Panc1 (cell line): Measurements from ENCODE around the gene MS4A1. TPM values are rescaled to one million over a fixed set of nuclear protein-coding genes. Genes with fewer than 3 reads are reported as not detected.

Experiments used
- ATAC-seq: fragments of 200-7000 bp; cut with Tn5 transposase; 2 replicates; pipeline ENCODE4 v1.9.1; 2020; ENCODE audit warnings: mild to moderate bottlenecking, moderate library complexity
- BruUV-seq: library from RNA; stranded (reverse); fragments of 400-500 nt; replicated peaks from 2 replicates; lab custom pipeline; 2021; lab: Mats Ljungman, UMichigan
- CTCF ChIA-PET: fragments of 300-600 bp; sonication (Branson Sonifier 250); formaldehyde crosslinking; loops from one replicate; lab custom pipeline; 2022; ENCODE audit warnings: antibody characterized with exemption; lab: Charles Lee
- POLR2A ChIA-PET: fragments of 300-600 bp; sonication (Branson Sonifier 250); formaldehyde crosslinking; loops from one replicate; lab custom pipeline; 2022; ENCODE audit warnings: antibody characterized with exemption; lab: Charles Lee
- DNase-seq: peaks from one replicate; pipeline ENCODE4 v3.0.0-alpha.2; 2010; ENCODE audit warnings: low read depth, low spot score
- H3K27ac ChIP-seq: 2 replicates; pipeline ENCODE4 v1.5.1; 2011; ENCODE audit warnings: mild to moderate bottlenecking, low read length, inconsistent platforms
- H3K27me3 ChIP-seq: fragments of 200-500 bp; sonication (Bioruptor generic); 2 replicates; pipeline ENCODE4 v1.6.0; 2014; ENCODE audit warnings: low read length, inconsistent platforms; ENCODE audit not compliant: control insufficient read depth, insufficient read depth
- H3K36me3 ChIP-seq: fragments of 200-500 bp; sonication (Bioruptor generic); 2 replicates; pipeline ENCODE4 v1.5.1; 2014; ENCODE audit warnings: inconsistent platforms, mild to moderate bottlenecking, low read length, moderate library complexity; ENCODE audit not compliant: control insufficient read depth, insufficient read depth
- H3K4me1 ChIP-seq: 2 replicates; pipeline ENCODE4 v1.5.1; 2011; ENCODE audit warnings: inconsistent platforms, mild to moderate bottlenecking, low read length, moderate library complexity; ENCODE audit not compliant: control insufficient read depth, insufficient read depth
- H3K4me3 ChIP-seq, 2 experiments: 2 replicates each; pipeline ENCODE4 v1.5.1; 2011 to 2012; ENCODE audit warnings: low read depth in 2 of 2, low read length in 2 of 2, mild to moderate bottlenecking in 2 of 2, inconsistent platforms in 1 of 2, moderate library complexity in 1 of 2
- H3K9me3 ChIP-seq: fragments of 200-500 bp; sonication (Bioruptor generic); 2 replicates; pipeline ENCODE4 v1.5.1; 2014; ENCODE audit warnings: low read depth, mild to moderate bottlenecking, inconsistent platforms, low read length, moderate library complexity; ENCODE audit not compliant: control insufficient read depth, insufficient read depth
- CTCF ChIP-seq: fragments of 450-650 bp; IDR thresholded peaks from 2 replicates; pipeline ENCODE4 v1.5.1; 2017; ENCODE audit warnings: mild to moderate bottlenecking
- POLR2AphosphoS5 ChIP-seq: IDR thresholded peaks from 2 replicates; pipeline ENCODE4 v1.6.1; 2012; ENCODE audit warnings: mild to moderate bottlenecking, low read depth, low read length, moderate library complexity
- REST ChIP-seq, 2 experiments: IDR thresholded peaks; 2 replicates each; pipeline ENCODE4 v1.6.1; 2011 to 2012; ENCODE audit warnings: low read depth in 2 of 2, control low read depth in 1 of 2, low read length in 1 of 2, mild to moderate bottlenecking in 1 of 2, moderate library complexity in 1 of 2; ENCODE audit not compliant: insufficient read depth in 1 of 2
- SIN3A ChIP-seq: IDR thresholded peaks from 2 replicates; pipeline ENCODE4 v1.6.1; 2012; ENCODE audit warnings: low read depth, mild to moderate bottlenecking, low read length, moderate library complexity, borderline replicate concordance; ENCODE audit not compliant: insufficient read depth
- TCF7L2 ChIP-seq: IDR thresholded peaks from 2 replicates; pipeline ENCODE4 v1.6.1; 2011; ENCODE audit warnings: mild to moderate bottlenecking, low read depth, low read length, inconsistent platforms
- in situ Hi-C: cut with HindIII; loops from 2 replicates; pipeline ENCODE4 v1.10.0; 2016; ENCODE audit warnings: low sequenced_read_pairs, low pct_unique_long_range_greater_than_20kb
- intact Hi-C: fragments of 100-400 bp; cut with micrococcal nuclease; formaldehyde crosslinking; loops from one replicate; pipeline ENCODE4 v1.10.0; 2022; ENCODE audit not compliant: unreplicated experiment
- total RNA-seq: library from RNA; stranded (reverse); gene quantifications from one replicate; pipeline ENCODE4 v1.2.1, GENCODE V29; 2021; ENCODE audit not compliant: unreplicated experiment

The MS4A1 gene
- total RNA-seq, 1 experiment from 2014 or later, result 0.59 TPM

- Histone ChIP-seq H3K27ac (no peak overlapping the region), H3K4me3 (no peak overlapping the region), H3K9me3 (no peaks in the 10 kb centered on the region), H3K36me3 (no peaks in the 10 kb centered on the region), H3K27me3 (no peaks in the 10 kb centered on the region), H3K4me1 (no peaks in the 10 kb centered on the region)
- no TSS peak for BruUV-seq
- ATAC-seq (no peak), DNase-seq (no peak)
- in situ Hi-C loops (no loop called here), intact Hi-C loops (no loop called here)
- TF ChIP-seq REST (IDR thresholded peaks at IDR 0.05; ENCODE audit: insufficient read depth in 1 of 2, low read depth in 2 of 2, low read length in 1 of 2) (no peak), SIN3A (no peak), TCF7L2 (no peak), POLR2AphosphoS5 (no peak), CTCF (no peak)
- ChIA-PET POLR2A (no interaction called here), CTCF (no interaction called here)
Measured at GRCh38 chr11:60469723-60470122, 14.1 kb downstream of the MS4A1 start.

GRCh38 chr11:60477035-60477445 is 21.4 kb downstream of the MS4A1 start:
- in situ Hi-C loops, result no loop called here
- no peak for DNase-seq
- no peaks in the 10 kb centered on the region for H3K36me3 ChIP-seq
- no peak overlapping the region for H3K27ac ChIP-seq
- ChIA-PET CTCF (interaction anchor here (0.6 kb wide), 1 partner anchor 117 kb away, joined by 3 read pairs; no protein-coding TSS in a partner anchor), POLR2A (interaction anchor here (0.6 kb wide), 1 partner anchor 20 kb away, joined by 7 read pairs; no protein-coding TSS in a partner anchor)
- no TSS peak for BruUV-seq
- no peaks in the 10 kb centered on the region for H3K9me3 ChIP-seq
- no peak for ATAC-seq
- intact Hi-C loops, result no loop called here
- no peaks in the 10 kb centered on the region for H3K4me1 ChIP-seq
- H3K27me3 ChIP-seq, result no peaks in the 10 kb centered on the region
- TF ChIP-seq POLR2AphosphoS5 (no peak), SIN3A (no peak), CTCF (no peak), TCF7L2 (no peak), REST (IDR thresholded peaks at IDR 0.05; ENCODE audit: insufficient read depth in 1 of 2, low read depth in 2 of 2, low read length in 1 of 2) (no peak)
- no peak overlapping the region for H3K4me3 ChIP-seq
